Activated CD8-positive, alpha-beta memory T cell treated with anti-CD3 and anti-CD28 coated beads for 48 hours (primary cell): ENCODE results near the gene JUND.

Experiments
- DNase-seq, 3 experiments: peaks; one replicate each; pipeline ENCODE4 v3.0.0-alpha.2; 2020; ENCODE audit warnings: low read depth in 2 of 3, low spot score in 2 of 3

The JUND gene

GRCh38 chr19:18291019-18291524 lies 9.7 kb upstream of the JUND start:
- DNase-seq: no peak

GRCh38 chr19:18290302-18291018 lies 9.0 kb upstream of the JUND start:
- peak; percentile 87 to 92 (median 88) for DNase-seq

- no peak for DNase-seq
Measured at GRCh38 chr19:18289471-18290301, 8.3 kb upstream of the JUND start.

DNA sequence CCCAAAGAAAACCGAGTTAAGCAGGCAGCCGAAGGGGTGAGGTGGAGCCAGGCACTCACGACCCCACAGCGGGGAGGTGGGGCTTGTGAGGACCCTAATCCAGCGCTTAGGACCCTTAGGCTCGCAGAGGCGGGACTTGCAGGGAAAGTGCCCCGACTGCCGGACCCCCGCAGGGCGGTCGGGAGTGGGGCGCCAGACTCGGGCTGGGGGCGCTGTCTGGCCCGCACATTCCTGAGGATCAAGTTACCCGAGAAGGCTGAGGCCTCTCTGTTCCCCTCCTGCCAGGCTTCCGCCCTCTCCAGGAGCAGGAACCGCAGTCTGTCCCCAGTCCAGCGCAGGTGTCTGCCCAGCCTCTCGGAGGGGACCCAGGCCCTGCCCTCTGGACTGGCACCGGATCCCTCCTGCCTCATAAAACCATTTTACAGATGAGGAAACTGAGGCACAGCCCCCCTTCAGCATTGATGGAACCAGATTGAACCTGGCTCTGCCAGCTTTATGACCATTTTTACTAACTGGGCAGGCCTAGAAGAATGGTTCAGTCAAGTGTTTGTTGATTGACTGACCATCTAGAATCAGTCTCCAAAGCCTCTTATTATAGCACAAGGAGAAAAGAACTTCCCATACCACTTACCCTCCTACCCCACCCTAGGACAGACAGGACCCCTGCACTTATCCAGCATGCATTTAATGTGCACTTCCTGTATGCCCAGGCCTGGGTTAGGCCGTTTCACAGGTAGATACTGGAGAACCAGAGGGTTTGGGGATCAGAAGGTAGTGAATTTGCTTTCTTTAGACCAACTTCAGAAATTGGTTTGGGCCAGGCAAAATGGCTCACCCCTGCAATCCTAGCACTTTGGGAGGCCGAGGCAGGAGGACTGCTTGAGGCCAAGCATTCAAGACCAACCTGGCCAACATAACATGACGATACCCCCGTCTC lies 6.7 kb upstream of the JUND start:
- no peak for DNase-seq

DNA sequence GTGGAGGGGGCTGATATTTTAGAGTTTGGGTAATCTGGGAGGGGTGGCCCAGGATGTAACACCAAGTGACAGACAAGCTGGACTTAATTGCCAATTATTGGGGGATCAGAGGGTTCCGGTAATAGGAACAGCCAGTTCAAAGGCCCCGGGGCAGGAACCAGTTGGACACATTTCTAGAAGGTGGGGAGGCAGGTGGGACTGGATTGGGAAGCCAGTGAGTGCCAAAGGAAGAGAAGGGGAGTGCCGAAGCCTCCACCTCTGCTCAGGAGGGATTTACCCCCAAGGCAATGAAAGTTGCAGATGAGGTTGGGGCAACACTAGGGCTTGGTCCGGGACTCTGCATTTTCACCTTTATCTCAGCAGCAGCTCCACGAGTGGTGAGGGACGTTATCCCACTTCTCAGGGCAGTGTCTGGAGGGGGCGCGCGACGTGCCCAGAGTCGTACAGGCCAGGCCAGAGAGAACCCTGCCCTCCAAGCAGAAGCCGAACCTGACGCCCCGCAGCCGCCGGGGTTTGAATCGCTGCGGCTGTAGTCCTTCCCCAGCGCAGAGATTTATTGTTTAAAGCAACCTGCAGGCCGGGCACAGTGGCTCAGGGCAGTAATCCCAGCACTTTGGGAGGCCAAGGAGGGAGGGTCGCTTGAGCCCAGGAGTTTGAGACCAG lies 5.7 kb upstream of the JUND start:
- no peak for DNase-seq

DNA sequence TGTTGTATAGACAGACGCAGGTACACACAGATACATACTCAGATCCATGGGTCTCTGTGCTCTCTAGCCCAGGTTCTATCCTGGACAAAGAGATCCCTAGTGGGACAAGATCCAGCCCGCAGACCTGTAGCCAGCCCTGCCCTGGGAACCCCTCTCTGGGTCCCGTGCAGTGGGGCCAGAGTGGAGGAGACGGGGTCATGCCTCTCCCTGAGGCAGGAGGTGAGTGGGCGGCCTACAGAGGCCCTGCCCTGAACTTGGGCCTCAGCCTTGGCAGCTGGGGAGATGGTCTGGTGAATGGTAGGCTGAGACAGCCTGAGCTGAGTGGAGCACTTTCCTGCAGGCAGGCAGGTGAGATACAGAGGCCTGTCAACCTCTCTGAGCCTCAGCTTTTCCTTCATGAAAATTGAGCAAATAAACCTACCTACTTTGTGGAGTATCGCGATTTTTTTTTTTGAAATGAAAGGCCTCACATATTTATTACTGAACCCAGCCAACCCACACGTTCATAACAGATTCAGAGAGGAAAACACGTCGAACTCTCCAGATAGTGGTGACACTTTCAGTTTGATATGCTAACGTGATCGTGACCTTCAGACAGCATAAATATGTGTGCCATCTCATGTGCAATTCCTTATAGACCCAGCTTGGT lies 3.4 kb upstream of the JUND start:
- DNase-seq: peak in 2 of 3 experiments; percentile 55 to 66

DNA sequence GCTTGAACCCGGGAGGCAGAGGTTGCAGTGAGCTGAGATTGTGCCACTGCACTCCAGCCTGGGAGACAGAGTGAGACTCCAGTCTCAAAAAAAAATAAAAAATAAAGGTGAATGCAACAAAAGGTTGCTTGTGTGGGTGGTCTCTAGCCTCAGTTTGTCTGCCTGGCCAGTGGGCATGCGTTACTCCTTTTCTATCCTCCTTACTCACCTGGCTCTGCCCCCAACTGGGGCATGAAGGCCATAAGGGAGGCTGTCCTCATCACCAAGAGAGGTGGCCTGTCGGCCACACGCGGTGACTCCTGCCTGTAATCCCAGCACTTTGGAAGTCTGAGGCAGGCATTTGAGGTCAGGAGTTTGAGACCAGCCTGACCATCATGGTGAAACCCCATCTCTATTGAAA lies 1.9 kb upstream of the JUND start:
- DNase-seq: no peak

- DNase-seq: no peak
Measured at GRCh38 chr19:18282788-18283141, 1.3 kb upstream of the JUND start.

- DNase-seq: peak in 1 of 3 experiments; percentile 67
Measured at GRCh38 chr19:18282021-18282787, 782 bp upstream of the JUND start.

GRCh38 chr19:18280247-18281081 lies 958 bp downstream of the JUND start:
- DNase-seq: peak in 1 of 3 experiments; percentile 62

GRCh38 chr19:18279516-18280246 lies 1.7 kb downstream of the JUND start:
- DNase-seq: peak; percentile 61 to 75 (median 72)

GRCh38 chr19:18279266-18279515 lies 2.2 kb downstream of the JUND start:
- no peak for DNase-seq

DNA sequence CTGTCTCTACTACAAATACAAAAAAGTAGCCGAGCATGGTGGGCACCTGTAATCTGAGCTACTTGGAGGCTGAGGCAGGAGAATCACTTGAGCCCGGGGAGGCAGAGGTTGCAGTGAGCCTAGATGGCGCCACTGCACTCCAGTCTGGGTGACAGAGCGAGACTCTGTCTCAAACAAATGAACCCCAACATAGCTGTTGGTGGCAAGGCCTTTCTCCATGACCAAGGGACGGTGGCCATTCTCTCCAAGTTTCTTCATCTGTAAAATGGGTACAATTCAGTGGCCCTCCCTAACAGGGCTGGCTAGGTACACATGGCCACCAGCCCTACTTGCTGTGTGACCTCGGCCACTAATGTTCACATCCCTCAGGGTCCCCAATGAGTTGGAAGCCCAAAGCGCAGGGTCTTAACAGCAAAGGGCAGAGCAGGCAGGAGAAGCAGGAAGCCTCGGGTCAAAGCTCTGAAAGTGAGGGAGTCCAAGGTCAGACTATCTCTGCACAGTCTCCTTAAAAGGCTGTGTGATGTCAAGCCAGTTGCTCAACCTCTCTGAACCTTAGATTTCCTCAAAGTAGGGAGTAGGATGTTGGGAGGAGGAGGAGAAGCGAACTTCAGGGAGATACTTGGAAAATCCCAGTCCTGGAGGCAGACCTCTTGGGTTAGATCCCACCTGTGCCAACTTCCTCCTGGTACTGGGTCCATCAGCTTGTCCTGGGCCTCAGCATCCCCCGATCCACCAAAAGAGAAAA lies 2.7 kb downstream of the JUND start:
- no peak for DNase-seq

GRCh38 chr19:18274781-18275356 lies 6.6 kb downstream of the JUND start:
- no peak for DNase-seq

- peak in 1 of 3 experiments; percentile 28 for DNase-seq
Measured at GRCh38 chr19:18274219-18274780, 7.1 kb downstream of the JUND start, which contains the start of gene IQCN. IQCN (minus strand) TSS chr19:18274452; CDS start chr19:18269478, 4,974 bp downstream.

DNA sequence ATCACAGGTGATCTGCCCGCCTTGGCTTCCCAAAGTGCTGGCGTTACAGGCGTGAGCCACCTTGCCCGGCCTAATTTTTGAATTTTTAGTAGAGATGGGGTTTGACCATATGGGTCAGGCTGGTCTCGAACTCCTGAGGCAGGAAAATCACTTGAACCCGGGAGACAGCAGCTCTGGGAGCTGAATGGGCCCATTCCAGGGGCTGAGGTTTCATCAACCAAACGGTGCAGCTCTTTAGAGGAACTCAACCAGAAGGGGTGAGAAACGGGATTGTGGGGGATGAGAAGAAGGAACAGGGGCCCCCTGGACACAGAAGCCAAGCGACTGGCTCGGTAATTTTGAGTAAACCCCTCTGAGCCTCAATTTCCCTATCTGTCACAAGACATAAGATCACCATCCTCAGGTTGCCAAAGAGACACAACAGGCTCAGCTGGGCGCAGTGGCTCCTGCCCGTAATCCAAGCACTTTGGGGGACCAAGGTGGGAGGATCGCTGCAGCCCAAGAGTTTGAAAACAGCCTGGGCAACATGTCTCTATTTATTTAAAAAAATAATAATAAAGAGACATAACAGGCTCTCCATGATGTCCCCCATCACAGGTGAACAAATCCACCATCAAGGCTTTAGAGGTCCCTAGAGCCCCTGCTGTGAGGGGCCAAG lies 7.7 kb downstream of the JUND start:
- DNase-seq: no peak
